Measurements from ENCODE around the gene FSD1. TPM values are rescaled to one million over a fixed set of nuclear protein-coding genes. Genes with fewer than 3 reads are reported as not detected.

The FSD1 gene
- total and polyA plus RNA-seq, 9 of the 15 experiments (the other 6 are each of a cell fraction or from before 2014, with no cell fraction given) = 0.11 to 1.9 (median 0.94) TPM; not detected in 1

DNA sequence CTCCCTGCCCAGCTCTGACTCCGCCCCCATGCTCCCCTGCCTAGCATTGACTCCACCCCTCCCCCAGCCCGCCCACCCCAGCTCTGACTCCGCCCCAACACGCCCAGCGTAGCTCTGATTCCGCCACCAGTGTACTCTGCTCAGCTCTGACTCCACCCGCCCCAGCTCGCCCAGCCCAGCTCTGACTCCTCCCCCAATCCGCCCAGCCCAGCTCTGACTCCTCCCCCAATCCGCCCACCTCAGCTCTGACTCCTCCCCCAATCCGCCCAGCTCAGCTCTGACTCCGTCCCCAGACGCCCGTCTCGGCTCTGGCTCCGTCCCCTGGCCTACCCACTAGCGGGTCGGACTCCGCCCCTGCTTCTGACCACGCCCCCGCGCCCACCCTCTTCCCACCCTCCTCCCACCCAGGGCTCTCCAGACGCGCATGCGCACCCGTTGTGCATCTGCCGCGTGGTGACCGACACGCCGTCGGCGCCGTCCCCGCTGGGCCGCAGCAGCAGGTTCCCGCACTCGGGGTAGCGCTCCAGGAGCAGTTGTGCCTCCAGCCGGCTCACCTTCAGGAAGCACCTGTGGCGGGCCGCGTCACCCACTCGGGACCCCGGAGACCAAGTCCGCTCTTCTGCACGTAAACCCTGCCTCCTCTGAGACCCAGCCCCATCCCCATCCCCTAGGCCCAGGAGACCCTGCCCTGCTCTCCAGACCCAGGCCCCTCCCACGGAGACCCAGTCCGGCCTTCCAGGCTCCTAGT is 24.0 kb downstream of the FSD1 start (continued):
- TF ChIP-seq, protein P1, sequence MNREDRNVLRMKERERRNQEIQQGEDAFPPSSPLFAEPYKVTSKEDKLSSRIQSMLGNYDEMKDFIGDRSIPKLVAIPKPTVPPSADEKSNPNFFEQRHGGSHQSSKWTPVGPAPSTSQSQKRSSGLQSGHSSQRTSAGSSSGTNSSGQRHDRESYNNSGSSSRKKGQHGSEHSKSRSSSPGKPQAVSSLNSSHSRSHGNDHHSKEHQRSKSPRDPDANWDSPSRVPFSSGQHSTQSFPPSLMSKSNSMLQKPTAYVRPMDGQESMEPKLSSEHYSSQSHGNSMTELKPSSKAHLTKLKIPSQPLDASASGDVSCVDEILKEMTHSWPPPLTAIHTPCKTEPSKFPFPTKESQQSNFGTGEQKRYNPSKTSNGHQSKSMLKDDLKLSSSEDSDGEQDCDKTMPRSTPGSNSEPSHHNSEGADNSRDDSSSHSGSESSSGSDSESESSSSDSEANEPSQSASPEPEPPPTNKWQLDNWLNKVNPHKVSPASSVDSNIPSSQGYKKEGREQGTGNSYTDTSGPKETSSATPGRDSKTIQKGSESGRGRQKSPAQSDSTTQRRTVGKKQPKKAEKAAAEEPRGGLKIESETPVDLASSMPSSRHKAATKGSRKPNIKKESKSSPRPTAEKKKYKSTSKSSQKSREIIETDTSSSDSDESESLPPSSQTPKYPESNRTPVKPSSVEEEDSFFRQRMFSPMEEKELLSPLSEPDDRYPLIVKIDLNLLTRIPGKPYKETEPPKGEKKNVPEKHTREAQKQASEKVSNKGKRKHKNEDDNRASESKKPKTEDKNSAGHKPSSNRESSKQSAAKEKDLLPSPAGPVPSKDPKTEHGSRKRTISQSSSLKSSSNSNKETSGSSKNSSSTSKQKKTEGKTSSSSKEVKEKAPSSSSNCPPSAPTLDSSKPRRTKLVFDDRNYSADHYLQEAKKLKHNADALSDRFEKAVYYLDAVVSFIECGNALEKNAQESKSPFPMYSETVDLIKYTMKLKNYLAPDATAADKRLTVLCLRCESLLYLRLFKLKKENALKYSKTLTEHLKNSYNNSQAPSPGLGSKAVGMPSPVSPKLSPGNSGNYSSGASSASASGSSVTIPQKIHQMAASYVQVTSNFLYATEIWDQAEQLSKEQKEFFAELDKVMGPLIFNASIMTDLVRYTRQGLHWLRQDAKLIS (CRISPR knock-in tag; IDR thresholded peaks at IDR 0.05) = 0 out of 2 replicates have a peak, but pooled peaks have one; percentile 33
- no peak for TF ChIP-seq RBM25 (IDR thresholded peaks at IDR 0.05; ENCODE audit: low read depth, low read length, severe bottlenecking)
- no peak for TF ChIP-seq SMARCE1 (IDR thresholded peaks at IDR 0.05)
- TF ChIP-seq SIX5 (IDR thresholded peaks at IDR 0.05; ENCODE audit: borderline replicate concordance in 1 of 2, insufficient read depth in 1 of 2, low read depth in 1 of 2, low read length in 2 of 2) = no peak
- TF ChIP-seq STAT5A (IDR thresholded peaks at IDR 0.05; ENCODE audit: borderline replicate concordance, low read length) = no peak
- no peak for TF ChIP-seq MTA3 (IDR thresholded peaks at IDR 0.05; ENCODE audit: borderline replicate concordance)
- peak in 1 of 2 experiments; percentile 94; a peak in 2 of 4 replicates for TF ChIP-seq HDAC1 (IDR thresholded peaks at IDR 0.05)
- TF ChIP-seq KLF10 (CRISPR knock-in tag; IDR thresholded peaks at IDR 0.05) = no peak
- TF ChIP-seq, protein P2, sequence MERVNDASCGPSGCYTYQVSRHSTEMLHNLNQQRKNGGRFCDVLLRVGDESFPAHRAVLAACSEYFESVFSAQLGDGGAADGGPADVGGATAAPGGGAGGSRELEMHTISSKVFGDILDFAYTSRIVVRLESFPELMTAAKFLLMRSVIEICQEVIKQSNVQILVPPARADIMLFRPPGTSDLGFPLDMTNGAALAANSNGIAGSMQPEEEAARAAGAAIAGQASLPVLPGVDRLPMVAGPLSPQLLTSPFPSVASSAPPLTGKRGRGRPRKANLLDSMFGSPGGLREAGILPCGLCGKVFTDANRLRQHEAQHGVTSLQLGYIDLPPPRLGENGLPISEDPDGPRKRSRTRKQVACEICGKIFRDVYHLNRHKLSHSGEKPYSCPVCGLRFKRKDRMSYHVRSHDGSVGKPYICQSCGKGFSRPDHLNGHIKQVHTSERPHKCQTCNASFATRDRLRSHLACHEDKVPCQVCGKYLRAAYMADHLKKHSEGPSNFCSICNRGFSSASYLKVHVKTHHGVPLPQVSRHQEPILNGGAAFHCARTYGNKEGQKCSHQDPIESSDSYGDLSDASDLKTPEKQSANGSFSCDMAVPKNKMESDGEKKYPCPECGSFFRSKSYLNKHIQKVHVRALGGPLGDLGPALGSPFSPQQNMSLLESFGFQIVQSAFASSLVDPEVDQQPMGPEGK (CRISPR knock-in tag; IDR thresholded peaks at IDR 0.05; ENCODE audit: borderline replicate concordance) = no peak
- TF ChIP-seq, protein P3, sequence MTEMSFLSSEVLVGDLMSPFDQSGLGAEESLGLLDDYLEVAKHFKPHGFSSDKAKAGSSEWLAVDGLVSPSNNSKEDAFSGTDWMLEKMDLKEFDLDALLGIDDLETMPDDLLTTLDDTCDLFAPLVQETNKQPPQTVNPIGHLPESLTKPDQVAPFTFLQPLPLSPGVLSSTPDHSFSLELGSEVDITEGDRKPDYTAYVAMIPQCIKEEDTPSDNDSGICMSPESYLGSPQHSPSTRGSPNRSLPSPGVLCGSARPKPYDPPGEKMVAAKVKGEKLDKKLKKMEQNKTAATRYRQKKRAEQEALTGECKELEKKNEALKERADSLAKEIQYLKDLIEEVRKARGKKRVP (CRISPR knock-in tag; IDR thresholded peaks at IDR 0.05) = no peak
- no peak for TF ChIP-seq KLF13 (tag; IDR thresholded peaks at IDR 0.05; ENCODE audit: borderline replicate concordance, low read depth)
- TF ChIP-seq POLR2AphosphoS5 (IDR thresholded peaks at IDR 0.05; ENCODE audit: control insufficient read depth, insufficient read depth, low read depth, low read length) = peak; percentile 73
- TF ChIP-seq, protein P4, sequence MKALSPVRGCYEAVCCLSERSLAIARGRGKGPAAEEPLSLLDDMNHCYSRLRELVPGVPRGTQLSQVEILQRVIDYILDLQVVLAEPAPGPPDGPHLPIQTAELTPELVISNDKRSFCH (CRISPR knock-in tag; IDR thresholded peaks at IDR 0.05) = no peak
- TF ChIP-seq, protein P4 (tag; IDR thresholded peaks at IDR 0.05) = no peak
- no peak for TF ChIP-seq ZNF583 (CRISPR knock-in tag; IDR thresholded peaks at IDR 0.05)
- TF ChIP-seq ZNF644 (tag; IDR thresholded peaks at IDR 0.05; ENCODE audit: low read depth) = no peak
- no peak for TF ChIP-seq ZNF24 (IDR thresholded peaks at IDR 0.05)
- TF ChIP-seq, protein P5, sequence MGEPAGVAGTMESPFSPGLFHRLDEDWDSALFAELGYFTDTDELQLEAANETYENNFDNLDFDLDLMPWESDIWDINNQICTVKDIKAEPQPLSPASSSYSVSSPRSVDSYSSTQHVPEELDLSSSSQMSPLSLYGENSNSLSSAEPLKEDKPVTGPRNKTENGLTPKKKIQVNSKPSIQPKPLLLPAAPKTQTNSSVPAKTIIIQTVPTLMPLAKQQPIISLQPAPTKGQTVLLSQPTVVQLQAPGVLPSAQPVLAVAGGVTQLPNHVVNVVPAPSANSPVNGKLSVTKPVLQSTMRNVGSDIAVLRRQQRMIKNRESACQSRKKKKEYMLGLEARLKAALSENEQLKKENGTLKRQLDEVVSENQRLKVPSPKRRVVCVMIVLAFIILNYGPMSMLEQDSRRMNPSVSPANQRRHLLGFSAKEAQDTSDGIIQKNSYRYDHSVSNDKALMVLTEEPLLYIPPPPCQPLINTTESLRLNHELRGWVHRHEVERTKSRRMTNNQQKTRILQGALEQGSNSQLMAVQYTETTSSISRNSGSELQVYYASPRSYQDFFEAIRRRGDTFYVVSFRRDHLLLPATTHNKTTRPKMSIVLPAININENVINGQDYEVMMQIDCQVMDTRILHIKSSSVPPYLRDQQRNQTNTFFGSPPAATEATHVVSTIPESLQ (CRISPR knock-in tag; IDR thresholded peaks at IDR 0.05) = 0 out of 2 replicates have a peak, but pooled peaks have one; percentile 55
